HCT116 (cell line): ENCODE measurements around the gene SYCP1. TPM values are rescaled to one million over a fixed set of nuclear protein-coding genes. Genes with fewer than 3 reads are reported as not detected.

ENCODE experiments used
- ATAC-seq: fragments of 200-7000 bp; cut with Tn5 transposase; 2 replicates; pipeline ENCODE4 v1.9.1; 2020; ENCODE audit warnings: mild to moderate bottlenecking, moderate library complexity
- BruUV-seq: library from RNA; stranded (reverse); fragments of 400-500 nt; replicated peaks from 2 replicates; lab custom pipeline; 2021; lab: Mats Ljungman, UMichigan
- CTCF ChIA-PET: fragments of 300-600 bp; sonication (Branson Sonifier 250); formaldehyde crosslinking; loops from one replicate; lab custom pipeline; 2021; ENCODE audit warnings: antibody characterized with exemption; lab: Charles Lee
- POLR2A ChIA-PET: fragments of 300-600, 350-600 bp; sonication (Branson Sonifier 250); formaldehyde crosslinking; loops from one replicate; lab custom pipeline; 2021; ENCODE audit warnings: antibody characterized with exemption; lab: Charles Lee
- RAD21 ChIA-PET, 2 experiments: fragments of 300-600 bp; sonication (Branson Sonifier 250); formaldehyde crosslinking; loops; one replicate each; lab custom pipeline; 2023; ENCODE audit warnings: low total read pairs in 2 of 2; ENCODE audit not compliant: uncharacterized antibody in 2 of 2, unreplicated experiment in 2 of 2, low non-redundant PET in 1 of 2; lab: Charles Lee
- DNase-seq: peaks from one replicate; pipeline ENCODE4 v3.0.0-alpha.2; 2010; ENCODE audit warnings: low read depth, low spot score
- H2AFZ ChIP-seq: fragments of 200-600 bp; shearing (Covaris generic), sonication (generic); 2 replicates; pipeline ENCODE4 v1.6.1; 2017; ENCODE audit warnings: low read depth, mixed run types, mixed read lengths, antibody characterized with exemption, low read length; ENCODE audit not compliant: poor library complexity, severe bottlenecking
- H3K27ac ChIP-seq: 2 replicates; pipeline ENCODE4 v1.5.1; 2012; ENCODE audit warnings: low read depth, low read length
- H3K27me3 ChIP-seq: fragments of 200-600 bp; sonication (generic); 2 replicates; pipeline ENCODE4 v1.6.1; 2016; ENCODE audit warnings: mixed run types, low read length, mixed read lengths; ENCODE audit not compliant: insufficient read depth
- H3K36me3 ChIP-seq, 2 experiments: fragments of 200-500 bp in 1 of 2; fragments of 200-600 bp in 1 of 2; sonication (Bioruptor generic) in 1 of 2; sonication (generic) in 1 of 2; 2 replicates each; pipeline versions ENCODE4 v1.5.1 to v1.6.1; 2014 to 2016; ENCODE audit warnings: low read length in 2 of 2, inconsistent platforms in 1 of 2, mixed read lengths in 1 of 2, mixed run types in 1 of 2; ENCODE audit not compliant: insufficient read depth in 2 of 2, control insufficient read depth in 1 of 2
- H3K4me1 ChIP-seq, 2 experiments: fragments of 200-600 bp in 1 of 2; sonication (generic) in 1 of 2; 2 replicates each; pipeline versions ENCODE4 v1.5.1 to v1.6.1; 2012 to 2017; ENCODE audit warnings: low read length in 2 of 2, inconsistent platforms in 1 of 2, mild to moderate bottlenecking in 1 of 2, mixed read lengths in 1 of 2, mixed run types in 1 of 2, moderate library complexity in 1 of 2; ENCODE audit not compliant: insufficient read depth in 2 of 2, control insufficient read depth in 1 of 2
- H3K4me2 ChIP-seq: fragments of 200-600 bp; sonication (generic); 2 replicates; pipeline ENCODE4 v1.6.1; 2017; ENCODE audit warnings: mixed run types, low read length, mixed read lengths
- H3K4me3 ChIP-seq, 2 experiments: fragments of 200-600 bp in 1 of 2; sonication (generic) in 1 of 2; replicated peaks in 1 of 2; 2 replicates each; pipeline ENCODE4 v1.5.1; 2011 to 2016; ENCODE audit warnings: low read length in 2 of 2, control low read depth in 1 of 2, low read depth in 1 of 2, mild to moderate bottlenecking in 1 of 2, mixed read lengths in 1 of 2, mixed run types in 1 of 2
- H3K79me2 ChIP-seq: fragments of 200-600 bp; sonication (generic); 2 replicates; pipeline ENCODE4 v1.6.1; 2017; ENCODE audit warnings: mild to moderate bottlenecking, mixed run types, low read length, moderate library complexity, mixed read lengths; ENCODE audit not compliant: insufficient read depth
- H3K9ac ChIP-seq: fragments of 200-600 bp; sonication (generic); 2 replicates; pipeline ENCODE4 v1.6.1; 2016; ENCODE audit warnings: low read length, mixed read lengths
- H3K9me2 ChIP-seq: fragments of 200-600 bp; sonication (generic), shearing (Covaris generic); 2 replicates; pipeline ENCODE4 v1.6.1; 2017; ENCODE audit warnings: mixed run types, mild to moderate bottlenecking, moderate library complexity; ENCODE audit not compliant: insufficient read depth
- H3K9me3 ChIP-seq, 2 experiments: fragments of 200-500 bp in 1 of 2; fragments of 200-600 bp in 1 of 2; sonication (Bioruptor generic) in 1 of 2; sonication (generic) in 1 of 2; 2 replicates each; pipeline ENCODE4 v1.6.1; 2014 to 2017; ENCODE audit warnings: low read length in 2 of 2, mixed read lengths in 2 of 2, inconsistent platforms in 1 of 2, low read depth in 1 of 2, mild to moderate bottlenecking in 1 of 2, mixed run types in 1 of 2, moderate library complexity in 1 of 2; ENCODE audit not compliant: control insufficient read depth in 1 of 2, insufficient read depth in 1 of 2
- H4K20me1 ChIP-seq: fragments of 200-600 bp; sonication (generic), shearing (Covaris generic); 2 replicates; pipeline ENCODE4 v1.6.1; 2017; ENCODE audit warnings: mixed run types, mild to moderate bottlenecking, moderate library complexity; ENCODE audit not compliant: insufficient read depth
- CEBPB ChIP-seq: IDR thresholded peaks from 2 replicates; pipeline ENCODE4 v1.6.1; 2012; ENCODE audit warnings: low read depth
- CTCF ChIP-seq, 3 experiments: fragments of 200-600 bp in 1 of 3; sonication (generic) in 1 of 3; IDR thresholded peaks in 2 of 3; conservative IDR thresholded peaks in 1 of 3; 2 replicates each; pipeline ENCODE4 v1.5.1; 2012 to 2017; ENCODE audit warnings: low read depth in 2 of 3, low read length in 2 of 3, antibody characterized with exemption in 1 of 3, borderline replicate concordance in 1 of 3, control low read depth in 1 of 3, mild to moderate bottlenecking in 1 of 3, mixed read lengths in 1 of 3, mixed run types in 1 of 3, moderate library complexity in 1 of 3; ENCODE audit not compliant: insufficient read depth in 1 of 3
- EGR1 ChIP-seq: IDR thresholded peaks from 2 replicates; pipeline ENCODE4 v1.6.1; 2012; ENCODE audit warnings: low read depth
- EZH2 ChIP-seq: fragments of 200-600 bp; sonication (generic); IDR thresholded peaks from 2 replicates; pipeline ENCODE4 v1.6.1; 2017; ENCODE audit warnings: antibody characterized with exemption, mixed run types
- JUND ChIP-seq: IDR thresholded peaks from 2 replicates; pipeline ENCODE4 v1.6.1; 2012
- POLR2A ChIP-seq: IDR thresholded peaks from 2 replicates; pipeline ENCODE4 v1.7.0; 2011; ENCODE audit warnings: borderline replicate concordance; ENCODE audit not compliant: insufficient read depth, insufficient read length; ENCODE audit errors: extremely low read depth
- POLR2AphosphoS5 ChIP-seq: IDR thresholded peaks from 2 replicates; pipeline ENCODE4 v1.6.1; 2011; ENCODE audit warnings: mild to moderate bottlenecking, low read depth, low read length, moderate library complexity
- RAD21 ChIP-seq: IDR thresholded peaks from 2 replicates; pipeline ENCODE4 v1.6.1; 2012; ENCODE audit warnings: low read depth, mild to moderate bottlenecking
- SIN3A ChIP-seq: IDR thresholded peaks from 2 replicates; pipeline ENCODE4 v1.6.1; 2012; ENCODE audit warnings: low read depth
- SP1 ChIP-seq: IDR thresholded peaks from 2 replicates; pipeline ENCODE4 v1.6.1; 2012; ENCODE audit warnings: low read depth
- SRF ChIP-seq: IDR thresholded peaks from 2 replicates; pipeline ENCODE4 v1.6.1; 2012; ENCODE audit warnings: low read depth
- TCF7L2 ChIP-seq: IDR thresholded peaks from 2 replicates; pipeline ENCODE4 v1.7.0; 2011; ENCODE audit warnings: borderline replicate concordance, inconsistent platforms; ENCODE audit not compliant: insufficient read depth, insufficient read length; ENCODE audit errors: extremely low read depth
- ZBTB33 ChIP-seq: IDR thresholded peaks from 2 replicates; pipeline ENCODE4 v1.6.1; 2011; ENCODE audit warnings: mild to moderate bottlenecking, low read length, moderate library complexity; ENCODE audit not compliant: insufficient replicate concordance; ENCODE audit errors: extremely low read depth
- ZFX ChIP-seq: fragments of 450-650 bp; IDR thresholded peaks from 2 replicates; pipeline ENCODE4 v1.6.1; 2017
- intact Hi-C: fragments of 100-400 bp; cut with micrococcal nuclease; formaldehyde crosslinking; loops from 2 replicates; pipeline ENCODE4 v1.10.0; 2022
- total RNA-seq: library from RNA; stranded (reverse); gene quantifications from one replicate; pipeline ENCODE4 v1.2.1, GENCODE V29; 2021; ENCODE audit not compliant: unreplicated experiment
- TF ChIP-seq, protein P1 (sequence below): IDR thresholded peaks from 2 replicates; pipeline ENCODE4 v1.6.1; 2012

The SYCP1 gene
- total RNA-seq, 1 experiment from 2014 or later: not detected

DNA sequence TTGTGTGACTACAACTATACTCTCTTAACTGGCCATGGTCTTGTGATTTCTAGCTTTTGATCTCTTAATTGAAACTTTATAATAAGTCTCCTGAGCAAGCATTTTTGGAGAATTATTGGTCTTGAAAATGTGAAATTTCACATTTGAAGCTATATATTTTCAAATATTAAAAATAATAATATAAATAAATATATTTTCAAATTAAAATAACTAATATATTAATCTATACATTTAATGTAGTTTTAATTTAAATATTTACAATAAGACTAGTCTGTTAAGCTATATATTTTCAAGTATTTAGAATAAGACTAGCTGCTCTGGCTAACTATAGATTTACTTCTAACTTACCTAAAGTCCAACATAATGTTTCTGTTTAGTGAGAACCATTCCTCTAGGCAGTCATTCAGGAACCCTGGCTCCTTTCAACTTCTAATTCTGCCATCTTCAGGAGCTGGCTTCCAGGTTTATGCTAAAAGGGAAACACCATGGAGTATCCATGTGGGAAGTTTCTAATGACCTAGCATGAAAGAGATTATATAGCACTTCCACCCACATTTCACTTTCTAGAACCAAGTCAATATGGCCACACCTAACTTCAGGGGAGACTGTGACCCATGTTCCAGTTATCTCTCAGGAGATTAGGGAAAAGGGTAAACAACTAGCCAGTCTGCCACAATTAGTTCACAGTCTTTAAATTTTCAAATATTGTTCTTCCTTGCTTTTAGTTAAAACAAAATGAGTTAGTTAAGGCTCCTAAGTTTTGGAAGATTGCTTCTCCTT lies 143.0 kb downstream of the SYCP1 start (continued):
- TF ChIP-seq CTCF (IDR thresholded peaks at IDR 0.05 in 2 of 3, conservative IDR thresholded peaks at IDR 0.05 in 1 of 3; ENCODE audit: borderline replicate concordance in 1 of 3, insufficient read depth in 1 of 3, low read depth in 2 of 3, low read length in 2 of 3) (no peak), RAD21 (no peak), SIN3A (no peak), TCF7L2 (no peak), ZFX (no peak), SP1 (no peak)

DNA sequence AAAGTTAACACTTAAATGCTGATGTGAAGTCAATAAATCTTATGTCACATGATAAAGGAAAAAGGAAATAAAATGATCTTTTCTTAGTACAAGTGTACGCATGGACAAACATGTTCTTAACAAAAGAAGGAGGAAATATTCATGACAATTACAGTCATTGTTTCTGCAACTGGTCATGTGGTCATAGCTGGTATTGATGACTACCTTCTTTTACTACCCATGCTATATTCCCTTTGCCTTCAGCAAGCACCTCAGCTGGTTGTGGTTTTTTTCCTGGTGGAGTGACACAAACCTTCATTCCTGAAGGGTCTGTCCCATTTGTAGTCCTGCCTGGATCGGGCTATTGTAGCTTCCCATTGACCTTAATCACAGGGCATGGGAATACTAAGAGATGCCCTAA lies 151.5 kb downstream of the SYCP1 start:
- POLR2A ChIA-PET: no interaction called here
- no peak overlapping the region for H2AFZ ChIP-seq
- BruUV-seq: no TSS peak
- RAD21 ChIA-PET: no interaction called here
- DNase-seq (no peak), ATAC-seq (no peak)
- no peaks in the 10 kb centered on the region for H3K9me3 ChIP-seq
- no peaks in the 10 kb centered on the region for H3K4me1 ChIP-seq
- no peaks in the 10 kb centered on the region for H3K27me3 ChIP-seq
- H4K20me1 ChIP-seq: no peaks in the 10 kb centered on the region
- TF ChIP-seq POLR2AphosphoS5 (no peak), JUND (no peak), SRF (no peak), POLR2A (no peak), EGR1 (no peak), ZBTB33 (no peak), EZH2 (no peak), ZFX (no peak), CEBPB (no peak), SIN3A (no peak), SP1 (no peak)
- TF ChIP-seq, protein P1, sequence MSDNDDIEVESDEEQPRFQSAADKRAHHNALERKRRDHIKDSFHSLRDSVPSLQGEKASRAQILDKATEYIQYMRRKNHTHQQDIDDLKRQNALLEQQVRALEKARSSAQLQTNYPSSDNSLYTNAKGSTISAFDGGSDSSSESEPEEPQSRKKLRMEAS: no peak
- no peak overlapping the region for H3K4me3 ChIP-seq
- H3K79me2 ChIP-seq: no peaks in the 10 kb centered on the region
- CTCF ChIA-PET: no interaction called here
- H3K4me2 ChIP-seq: no peak overlapping the region
- H3K27ac ChIP-seq: no peak overlapping the region
- H3K9ac ChIP-seq: no peak overlapping the region
- H3K36me3 ChIP-seq: no peaks in the 10 kb centered on the region
- no peaks in the 10 kb centered on the region for H3K9me2 ChIP-seq
- intact Hi-C loops: no loop called here
